Hematopoietic multipotent progenitor cell treated with erythropoietin and hydrocortisone succinate and interleukin-3 and kit ligand, for 17 days (in vitro differentiated cells): ENCODE data around the gene GALR3.
A peak's percentile ranks its signal among the peaks of the same experiment; 100 is the strongest.

ENCODE experiments used
- DNase-seq: peaks from one replicate; pipeline ENCODE4 v3.0.0-alpha.2; 2015; ENCODE audit warnings: low spot score

Gene GALR3

GRCh38 chr22:37803639-37804351 lies 19.4 kb upstream of the GALR3 start:
- no peak for DNase-seq

- DNase-seq = no peak
Measured at GRCh38 chr22:37804352-37804880, 18.8 kb upstream of the GALR3 start.

GRCh38 chr22:37804881-37805809 lies 18.0 kb upstream of the GALR3 start:
- DNase-seq = peak; percentile 70

- peak; percentile 51 for DNase-seq
Measured at GRCh38 chr22:37805810-37806277, 17.3 kb upstream of the GALR3 start.

- peak; percentile 39 for DNase-seq
Measured at GRCh38 chr22:37806409-37807333, 16.5 kb upstream of the GALR3 start.

GRCh38 chr22:37807410-37808293 lies 15.5 kb upstream of the GALR3 start, which contains the start of gene GCAT:
GCAT (plus strand) TSS chr22:37807934; CDS start chr22:37807968, 34 bp downstream.
- DNase-seq = peak; percentile 85

- no peak for DNase-seq
Measured at GRCh38 chr22:37808294-37808657, 14.9 kb upstream of the GALR3 start.

- DNase-seq = no peak
Measured at GRCh38 chr22:37809672-37810333, 13.4 kb upstream of the GALR3 start.

GRCh38 chr22:37811867-37812266 lies 11.3 kb upstream of the GALR3 start:
- no peak for DNase-seq

- no peak for DNase-seq
Measured at GRCh38 chr22:37812869-37813678, 10.1 kb upstream of the GALR3 start.

GRCh38 chr22:37815593-37815992 lies 7.6 kb upstream of the GALR3 start:
- DNase-seq = no peak

- DNase-seq = no peak
Measured at GRCh38 chr22:37816543-37817180, 6.5 kb upstream of the GALR3 start.

- DNase-seq = peak; percentile 76
Measured at GRCh38 chr22:37817705-37818408, 5.3 kb upstream of the GALR3 start.

GRCh38 chr22:37818409-37819104 lies 4.6 kb upstream of the GALR3 start:
- DNase-seq = no peak

GRCh38 chr22:37819105-37819433 lies 4.1 kb upstream of the GALR3 start:
- no peak for DNase-seq

GRCh38 chr22:37820350-37820749 lies 2.8 kb upstream of the GALR3 start:
- DNase-seq = no peak

GRCh38 chr22:37822079-37822833 lies 926 bp upstream of the GALR3 start:
- DNase-seq = no peak
